Trophoblast cell (in vitro differentiated cells and primary cell): ENCODE results near the gene ETV5.

Experiments
- DNase-seq, 2 donors: peaks; one replicate each; pipeline ENCODE4 v3.0.0-alpha.2; 2016
- H2AFZ ChIP-seq: 2 replicates; pipeline ENCODE4 v1.6.1; 2013; ENCODE audit warnings: low read length, moderate library complexity, mild to moderate bottlenecking; ENCODE audit not compliant: insufficient read depth, poor library complexity
- H2AK5ac ChIP-seq: 2 replicates; pipeline ENCODE4 v1.6.1; 2013; ENCODE audit warnings: mild to moderate bottlenecking, low read length
- H2BK120ac ChIP-seq: 2 replicates; pipeline ENCODE4 v1.6.1; 2013; ENCODE audit warnings: low read length, mild to moderate bottlenecking, moderate library complexity; ENCODE audit not compliant: insufficient read depth, poor library complexity
- H2BK12ac ChIP-seq: 2 replicates; pipeline ENCODE4 v1.6.1; 2013; ENCODE audit warnings: mild to moderate bottlenecking, low read length, moderate library complexity
- H2BK5ac ChIP-seq: 2 replicates; pipeline ENCODE4 v1.6.1; 2013; ENCODE audit warnings: low read length, low read depth, moderate library complexity, mild to moderate bottlenecking; ENCODE audit not compliant: poor library complexity
- H3K14ac ChIP-seq: 2 replicates; pipeline ENCODE4 v1.6.1; 2013; ENCODE audit warnings: mild to moderate bottlenecking, low read length
- H3K18ac ChIP-seq: 2 replicates; pipeline ENCODE4 v1.6.1; 2013; ENCODE audit warnings: mild to moderate bottlenecking, low read length
- H3K23ac ChIP-seq: 2 replicates; pipeline ENCODE4 v1.6.1; 2013; ENCODE audit warnings: low read length
- H3K27ac ChIP-seq: 2 replicates; pipeline ENCODE4 v1.5.1; 2013; ENCODE audit warnings: low read depth, mild to moderate bottlenecking, inconsistent platforms, low read length, moderate library complexity
- H3K27me3 ChIP-seq: 2 replicates; pipeline ENCODE4 v1.6.1; 2013; ENCODE audit warnings: inconsistent platforms, mild to moderate bottlenecking, low read length, moderate library complexity; ENCODE audit not compliant: insufficient read depth
- H3K36me3 ChIP-seq, 2 experiments: 1 replicate in 1 of 2; 2 replicates in 1 of 2; pipeline ENCODE4 v1.6.1; 2013; ENCODE audit warnings: low read length in 2 of 2, mild to moderate bottlenecking in 2 of 2, moderate library complexity in 1 of 2; ENCODE audit not compliant: insufficient read depth in 2 of 2, control insufficient read depth in 1 of 2
- H3K4ac ChIP-seq: 2 replicates; pipeline ENCODE4 v1.6.1; 2013; ENCODE audit warnings: low read depth, mild to moderate bottlenecking, low read length, moderate library complexity
- H3K4me1 ChIP-seq, 2 experiments: 1 replicate in 1 of 2; 2 replicates in 1 of 2; pipeline ENCODE4 v1.6.1; 2013; ENCODE audit warnings: low read length in 2 of 2, mild to moderate bottlenecking in 2 of 2, moderate library complexity in 1 of 2; ENCODE audit not compliant: insufficient read depth in 2 of 2, control insufficient read depth in 1 of 2
- H3K4me2 ChIP-seq: 2 replicates; pipeline ENCODE4 v1.6.1; 2013; ENCODE audit warnings: inconsistent platforms, mild to moderate bottlenecking, low read length, moderate library complexity
- H3K4me3 ChIP-seq: 2 replicates; pipeline ENCODE4 v1.5.1; 2013; ENCODE audit warnings: mild to moderate bottlenecking, low read depth, low read length, inconsistent platforms
- H3K79me1 ChIP-seq: one replicate; pipeline ENCODE4 v1.6.1; 2013; ENCODE audit warnings: low read length
- H3K79me2 ChIP-seq: 2 replicates; pipeline ENCODE4 v1.6.1; 2013; ENCODE audit warnings: low read length, mild to moderate bottlenecking; ENCODE audit not compliant: control insufficient read depth, insufficient read depth, poor library complexity
- H3K9ac ChIP-seq: 2 replicates; pipeline ENCODE4 v1.6.1; 2013; ENCODE audit warnings: mild to moderate bottlenecking, low read length
- H3K9me3 ChIP-seq: 2 replicates; pipeline ENCODE4 v1.6.1; 2013; ENCODE audit warnings: low read depth, mild to moderate bottlenecking, control low read depth, inconsistent platforms, low read length; ENCODE audit not compliant: insufficient read depth
- H4K12ac ChIP-seq: 2 replicates; pipeline ENCODE4 v1.6.1; 2013; ENCODE audit warnings: low read depth, mild to moderate bottlenecking, low read length, moderate library complexity
- H4K8ac ChIP-seq: 2 replicates; pipeline ENCODE4 v1.6.1; 2013; ENCODE audit warnings: low read depth, mild to moderate bottlenecking, low read length, moderate library complexity
- H4K91ac ChIP-seq: one replicate; pipeline ENCODE4 v1.6.1; 2013; ENCODE audit warnings: low read depth, mild to moderate bottlenecking, low read length, moderate library complexity
- WGBS: extraction: QIAGEN DNeasy Blood & Tissue Kit; methylation state at CpG from one replicate; pipeline ENCODE4 v1.1.7; 2013; ENCODE audit warnings: missing lambda C conversion rate; ENCODE audit not compliant: insufficient read length, insufficient coverage; ENCODE audit errors: extremely low coverage; 5-methylcytosine and 5-hydroxymethylcytosine counted together

Gene ETV5

DNA sequence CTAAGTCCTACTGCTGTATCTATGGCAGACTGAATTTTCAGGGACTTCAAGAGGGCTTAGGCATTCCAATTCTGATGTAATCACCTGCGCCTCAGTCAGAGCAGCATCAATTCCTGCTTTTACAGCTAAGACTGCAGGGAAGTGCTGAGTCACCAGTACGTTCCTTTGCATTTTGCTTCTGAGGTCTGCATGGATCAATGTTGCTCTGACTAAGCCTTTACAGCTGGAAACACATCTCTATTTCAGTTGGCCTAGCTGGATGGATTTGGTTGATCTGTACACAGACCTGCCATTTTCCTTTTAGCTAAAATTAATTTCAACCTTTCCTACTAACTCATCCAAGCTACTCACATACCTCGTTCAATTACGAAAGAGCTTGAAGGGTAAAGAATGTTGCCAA, 51.3 kb downstream of the ETV5 start:
- Histone ChIP-seq H3K4me1 (peaks cover 0 to 2% of the 10 kb centered on the region in 2 experiments), H3K79me1 (no peaks in the 10 kb centered on the region), H3K18ac (no peak overlapping the region), H3K27me3 (no peaks in the 10 kb centered on the region), H2BK12ac (no peak overlapping the region), H2BK120ac (no peak overlapping the region), H3K14ac (no peak overlapping the region), H4K91ac (no peak overlapping the region), H2AFZ (no peak overlapping the region), H3K4me2 (no peak overlapping the region), H4K8ac (no peak overlapping the region), H3K79me2 (no peaks in the 10 kb centered on the region), H3K23ac (no peak overlapping the region), H3K9ac (no peak overlapping the region), H3K4ac (no peak overlapping the region), H2BK5ac (no peak overlapping the region), H4K12ac (no peak overlapping the region), H3K4me3 (no peak overlapping the region), H3K27ac (no peak overlapping the region), H2AK5ac (no peak overlapping the region), H3K36me3 (no peaks in the 10 kb centered on the region), H3K9me3 (no peaks in the 10 kb centered on the region)
- WGBS = no CpG with 5 or more reads among the region's 4 CpGs
- DNase-seq = no peak

GRCh38 chr3:186054792-186055352, 54.0 kb downstream of the ETV5 start:
- Histone ChIP-seq H3K27me3 (no peaks in the 10 kb centered on the region), H3K4ac (no peak overlapping the region), H4K8ac (no peak overlapping the region), H3K23ac (no peak overlapping the region), H3K9me3 (no peaks in the 10 kb centered on the region), H3K9ac (no peak overlapping the region), H2BK12ac (no peak overlapping the region), H3K27ac (no peak overlapping the region), H2BK5ac (no peak overlapping the region), H2AK5ac (no peak overlapping the region), H3K4me1 (peaks cover 0 to 2% of the 10 kb centered on the region in 2 experiments), H3K4me2 (no peak overlapping the region), H4K91ac (no peak overlapping the region), H3K79me2 (no peaks in the 10 kb centered on the region), H3K4me3 (no peak overlapping the region), H3K14ac (no peak overlapping the region), H4K12ac (no peak overlapping the region), H2BK120ac (no peak overlapping the region), H2AFZ (no peak overlapping the region), H3K36me3 (no peaks in the 10 kb centered on the region), H3K18ac (no peak overlapping the region), H3K79me1 (no peaks in the 10 kb centered on the region)
- WGBS = no CpG with 5 or more reads among the region's 8 CpGs
- DNase-seq = no peak

DNA sequence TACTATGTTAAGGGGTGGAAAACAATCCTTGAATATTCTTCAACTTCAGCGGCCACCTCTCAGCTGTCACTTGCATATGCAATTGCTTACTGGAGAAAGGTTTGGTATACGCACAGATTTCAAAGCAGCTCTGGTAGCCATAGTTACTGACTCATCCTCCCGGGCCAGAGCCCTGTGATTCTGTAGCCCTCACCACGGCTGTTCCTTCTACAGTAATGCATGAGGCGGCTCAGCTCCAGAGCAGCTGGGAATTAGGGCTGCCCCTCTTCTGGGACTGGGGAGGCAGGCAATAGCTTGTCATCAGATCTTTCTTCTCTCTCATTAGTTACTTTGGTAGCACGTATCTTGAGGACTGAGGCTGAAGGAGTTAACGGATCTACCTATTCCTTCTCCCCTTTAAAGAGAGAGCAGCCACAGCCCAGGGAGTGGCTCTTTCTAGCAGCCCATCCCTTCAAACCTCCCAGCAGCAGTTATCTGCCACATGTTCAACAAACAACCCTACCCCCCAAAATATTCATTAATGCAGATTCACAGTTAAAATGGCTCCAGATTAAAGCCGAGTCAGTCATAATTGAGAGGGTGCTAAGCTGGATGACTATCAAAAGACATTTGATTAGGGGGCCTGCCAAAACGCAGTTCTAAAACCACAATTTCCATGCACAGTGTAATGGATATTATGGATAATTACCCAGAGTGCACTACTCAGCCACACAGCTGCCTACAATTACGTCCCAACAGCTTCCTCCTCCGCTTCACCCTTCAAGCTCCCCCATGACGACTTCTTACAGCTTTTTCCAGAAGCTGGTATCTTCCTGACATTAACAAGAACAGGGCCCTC, 54.7 kb downstream of the ETV5 start:
- WGBS = no CpG with 5 or more reads among the region's 12 CpGs

GRCh38 chr3:186052096-186052840, 56.6 kb downstream of the ETV5 start:
- no peak overlapping the region for H4K8ac ChIP-seq
- no peak overlapping the region for H2BK5ac ChIP-seq
- H3K23ac ChIP-seq = no peak overlapping the region
- H3K4ac ChIP-seq = no peak overlapping the region
- no peak overlapping the region for H4K91ac ChIP-seq
- H3K14ac ChIP-seq = no peak overlapping the region
- H3K27me3 ChIP-seq = no peaks in the 10 kb centered on the region
- WGBS = no CpG with 5 or more reads among the region's 7 CpGs
- H3K4me3 ChIP-seq = no peak overlapping the region
- no peak overlapping the region for H3K4me2 ChIP-seq
- no peaks in the 10 kb centered on the region for H3K79me2 ChIP-seq
- no peak for DNase-seq
- H2BK12ac ChIP-seq = no peak overlapping the region
- H3K4me1 ChIP-seq = no peaks in the 10 kb centered on the region
- no peak overlapping the region for H4K12ac ChIP-seq
- no peaks in the 10 kb centered on the region for H3K36me3 ChIP-seq
- H3K79me1 ChIP-seq = no peaks in the 10 kb centered on the region
- no peak overlapping the region for H2BK120ac ChIP-seq
- no peak overlapping the region for H2AK5ac ChIP-seq
- H3K9ac ChIP-seq = no peak overlapping the region
- H3K27ac ChIP-seq = no peak overlapping the region
- no peak overlapping the region for H3K18ac ChIP-seq
- no peaks in the 10 kb centered on the region for H3K9me3 ChIP-seq
- H2AFZ ChIP-seq = no peak overlapping the region

More for the DNA sequence above, 54.7 kb downstream of the ETV5 start:
- no peak for DNase-seq
- Histone ChIP-seq H4K12ac (no peak overlapping the region), H3K4ac (no peak overlapping the region), H2AK5ac (no peak overlapping the region), H3K79me2 (no peaks in the 10 kb centered on the region), H2BK12ac (no peak overlapping the region), H3K23ac (no peak overlapping the region), H2AFZ (no peak overlapping the region), H3K27me3 (no peaks in the 10 kb centered on the region), H3K18ac (no peak overlapping the region), H3K36me3 (no peaks in the 10 kb centered on the region), H3K79me1 (no peaks in the 10 kb centered on the region), H2BK5ac (no peak overlapping the region), H3K4me3 (no peak overlapping the region), H3K9ac (no peak overlapping the region), H3K27ac (no peak overlapping the region), H3K14ac (no peak overlapping the region), H3K4me1 (peaks cover 0 to 2% of the 10 kb centered on the region in 2 experiments), H2BK120ac (no peak overlapping the region), H3K4me2 (no peak overlapping the region), H4K8ac (no peak overlapping the region), H3K9me3 (no peaks in the 10 kb centered on the region), H4K91ac (no peak overlapping the region)
